Epidermal melanocyte (primary cell): ENCODE data around the gene HSPA1A.
"Not testable (repeated sequence)": the region's sequence is repeated elsewhere in the genome, so short reads cannot be mapped to it uniquely, and the experiment has no call there.

ENCODE experiments used
- DNase-seq: peaks from one replicate; pipeline ENCODE4 v3.0.0; 2011; ENCODE audit warnings: low spot score; ENCODE audit not compliant: insufficient read length

Gene HSPA1A

GRCh38 chr6:31781244-31782125 lies 33.9 kb upstream of the HSPA1A start:
- DNase-seq, result no peak

GRCh38 chr6:31782126-31782855 lies 33.1 kb upstream of the HSPA1A start:
- peak; percentile 5 for DNase-seq

GRCh38 chr6:31784098-31784925 lies 31.0 kb upstream of the HSPA1A start:
- peak; percentile 3 for DNase-seq

GRCh38 chr6:31785475-31785874 lies 29.9 kb upstream of the HSPA1A start:
- DNase-seq, result peak; percentile 8

- peak; percentile 90 for DNase-seq
Measured at GRCh38 chr6:31791324-31792089, 23.8 kb upstream of the HSPA1A start.

GRCh38 chr6:31792090-31792374 lies 23.3 kb upstream of the HSPA1A start:
- DNase-seq, result no peak

GRCh38 chr6:31792761-31793171 lies 22.6 kb upstream of the HSPA1A start:
- DNase-seq, result no peak

GRCh38 chr6:31793927-31794245 lies 21.5 kb upstream of the HSPA1A start:
- DNase-seq, result not testable (repeated sequence)

- no peak for DNase-seq
Measured at GRCh38 chr6:31794294-31794865, 21.0 kb upstream of the HSPA1A start.

- no peak for DNase-seq
Measured at GRCh38 chr6:31794866-31795615, 20.3 kb upstream of the HSPA1A start.

GRCh38 chr6:31795616-31796298 lies 19.6 kb upstream of the HSPA1A start, which contains the start of gene VARS1:
Gene VARS1, minus strand, starts transcription at chr6:31795752. Its CDS starts 535 bp downstream, at chr6:31795217.
- DNase-seq, result peak; percentile 99

GRCh38 chr6:31796993-31797385 lies 18.4 kb upstream of the HSPA1A start:
- DNase-seq, result no peak

- DNase-seq, result no peak
Measured at GRCh38 chr6:31797588-31797987, 17.8 kb upstream of the HSPA1A start.

- DNase-seq, result no peak
Measured at GRCh38 chr6:31799781-31800180, 15.6 kb upstream of the HSPA1A start.

- not testable (repeated sequence) for DNase-seq
Measured at GRCh38 chr6:31801031-31801927, 14.1 kb upstream of the HSPA1A start.

- no peak for DNase-seq
Measured at GRCh38 chr6:31805939-31806469, 9.3 kb upstream of the HSPA1A start.

GRCh38 chr6:31806470-31807272 lies 8.7 kb upstream of the HSPA1A start, which contains the start of gene LSM2:
Gene LSM2, minus strand, starts transcription at chr6:31806966. Its CDS starts 209 bp downstream, at chr6:31806757.
- DNase-seq, result peak; percentile 94
